ENCODE results near the gene RIMS1.

Gene RIMS1

DNA sequence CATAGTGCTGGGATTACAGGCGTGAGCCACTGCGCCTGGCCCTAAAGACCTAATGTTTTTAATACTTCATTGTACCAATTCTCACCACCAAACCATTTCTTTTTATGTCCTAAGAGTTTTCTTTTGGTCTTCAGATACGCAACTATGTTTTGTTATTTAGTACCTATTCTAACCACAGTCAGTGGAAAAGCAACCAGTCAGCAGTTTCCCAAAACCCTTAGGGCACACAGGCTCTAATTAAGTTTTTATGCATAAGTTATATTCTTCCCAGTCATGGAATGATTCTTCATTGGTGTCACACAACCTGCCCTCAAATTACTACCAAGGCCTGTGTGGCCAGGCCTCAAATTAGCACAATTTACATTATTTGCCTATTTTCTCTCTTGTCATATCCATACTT is 487.8 kb downstream of the RIMS1 start:
- Histone ChIP-seq H4K20me1 (ENCODE audit: low read depth, low read length) (no peaks in the 10 kb centered on the region), H3K27ac (ENCODE audit: low read depth, low read length) (no peak overlapping the region), H2AFZ (ENCODE audit: low read depth, low read length, severe bottlenecking) (no peak overlapping the region), H3K27me3 (ENCODE audit: low read length) (no peaks in the 10 kb centered on the region), H3K4me3 (ENCODE audit: insufficient read depth, low read length, poor library complexity, severe bottlenecking) (no peak overlapping the region), H3K9ac (ENCODE audit: low read length) (no peak overlapping the region), H3K9me3 (ENCODE audit: insufficient read depth, low read length) (no peaks in the 10 kb centered on the region), H3K4me2 (ENCODE audit: low read depth, low read length, poor library complexity, severe bottlenecking) (no peak overlapping the region), H3K36me3 (ENCODE audit: low read length) (no peaks in the 10 kb centered on the region), H3K79me2 (ENCODE audit: insufficient read depth, low read length) (no peaks in the 10 kb centered on the region), H3F3A (ENCODE audit: insufficient read depth) (no peaks in the 10 kb centered on the region), H3K9me2 (replicated peaks; ENCODE audit: insufficient read depth, low read length) (no peaks in the 10 kb centered on the region)
- TF ChIP-seq CTCF (IDR thresholded peaks at IDR 0.05; ENCODE audit: insufficient read depth, low read length, poor library complexity, severe bottlenecking) = no peak
- TF ChIP-seq EZH2phosphoT487 (conservative IDR thresholded peaks at IDR 0.05; ENCODE audit: low read length) = no peak

GRCh38 chr6:72374857-72375256 is 488.5 kb downstream of the RIMS1 start:
- no peaks in the 10 kb centered on the region for H3K27me3 ChIP-seq (ENCODE audit: low read length)
- H3K4me2 ChIP-seq (ENCODE audit: low read depth, low read length, poor library complexity, severe bottlenecking) = no peak overlapping the region
- H3K9ac ChIP-seq (ENCODE audit: low read length) = no peak overlapping the region
- no peaks in the 10 kb centered on the region for H4K20me1 ChIP-seq (ENCODE audit: low read depth, low read length)
- no peaks in the 10 kb centered on the region for H3K79me2 ChIP-seq (ENCODE audit: insufficient read depth, low read length)
- TF ChIP-seq EZH2phosphoT487 (conservative IDR thresholded peaks at IDR 0.05; ENCODE audit: low read length) (no peak), CTCF (IDR thresholded peaks at IDR 0.05; ENCODE audit: insufficient read depth, low read length, poor library complexity, severe bottlenecking) (no peak)
- H3K9me3 ChIP-seq (ENCODE audit: insufficient read depth, low read length) = no peaks in the 10 kb centered on the region
- H3K27ac ChIP-seq (ENCODE audit: low read depth, low read length) = no peak overlapping the region
- no peak overlapping the region for H3K4me3 ChIP-seq (ENCODE audit: insufficient read depth, low read length, poor library complexity, severe bottlenecking)
- H3F3A ChIP-seq (ENCODE audit: insufficient read depth) = no peaks in the 10 kb centered on the region
- no peak overlapping the region for H2AFZ ChIP-seq (ENCODE audit: low read depth, low read length, severe bottlenecking)
- H3K36me3 ChIP-seq (ENCODE audit: low read length) = no peaks in the 10 kb centered on the region
- no peaks in the 10 kb centered on the region for H3K9me2 ChIP-seq (replicated peaks; ENCODE audit: insufficient read depth, low read length)

DNA sequence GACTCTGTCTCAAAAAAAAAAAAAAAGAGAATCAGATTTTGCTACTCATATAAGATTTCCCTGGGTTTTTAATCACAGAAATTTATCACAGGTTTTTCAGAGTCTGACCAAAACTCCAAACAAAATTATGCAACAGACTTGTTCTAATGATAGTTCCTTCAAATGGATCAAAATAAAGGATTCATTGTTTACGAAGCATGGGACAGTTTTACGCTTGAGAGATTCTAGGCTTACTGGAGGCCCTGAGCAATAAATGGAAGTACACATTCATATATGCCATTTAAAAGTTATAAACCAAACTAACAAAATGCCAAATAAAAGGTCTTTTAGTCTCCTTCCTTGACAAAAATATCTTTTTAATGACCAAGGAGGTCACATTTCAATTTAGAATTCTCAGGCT is 490.4 kb downstream of the RIMS1 start:
- H3K9ac ChIP-seq (ENCODE audit: low read length) = no peak overlapping the region
- no peaks in the 10 kb centered on the region for H3K36me3 ChIP-seq (ENCODE audit: low read length)
- H3K9me2 ChIP-seq (replicated peaks; ENCODE audit: insufficient read depth, low read length) = no peaks in the 10 kb centered on the region
- no peak overlapping the region for H3K27ac ChIP-seq (ENCODE audit: low read depth, low read length)
- no peak overlapping the region for H3K4me3 ChIP-seq (ENCODE audit: insufficient read depth, low read length, poor library complexity, severe bottlenecking)
- no peaks in the 10 kb centered on the region for H3K27me3 ChIP-seq (ENCODE audit: low read length)
- no peaks in the 10 kb centered on the region for H3K9me3 ChIP-seq (ENCODE audit: insufficient read depth, low read length)
- no peaks in the 10 kb centered on the region for H3F3A ChIP-seq (ENCODE audit: insufficient read depth)
- TF ChIP-seq EZH2phosphoT487 (conservative IDR thresholded peaks at IDR 0.05; ENCODE audit: low read length) = no peak
- no peak for TF ChIP-seq CTCF (IDR thresholded peaks at IDR 0.05; ENCODE audit: insufficient read depth, low read length, poor library complexity, severe bottlenecking)
- H2AFZ ChIP-seq (ENCODE audit: low read depth, low read length, severe bottlenecking) = no peak overlapping the region
- H3K79me2 ChIP-seq (ENCODE audit: insufficient read depth, low read length) = no peaks in the 10 kb centered on the region
- no peaks in the 10 kb centered on the region for H4K20me1 ChIP-seq (ENCODE audit: low read depth, low read length)
- no peak overlapping the region for H3K4me2 ChIP-seq (ENCODE audit: low read depth, low read length, poor library complexity, severe bottlenecking)

GRCh38 chr6:72381076-72381475 is 494.7 kb downstream of the RIMS1 start:
- Histone ChIP-seq H3K9ac (ENCODE audit: low read length) (no peak overlapping the region), H3K4me3 (ENCODE audit: insufficient read depth, low read length, poor library complexity, severe bottlenecking) (no peak overlapping the region)

More at GRCh38 chr6:72381076-72381475, 494.7 kb downstream of the RIMS1 start:
- Histone ChIP-seq H3F3A (ENCODE audit: insufficient read depth) (no peaks in the 10 kb centered on the region), H2AFZ (ENCODE audit: low read depth, low read length, severe bottlenecking) (no peak overlapping the region), H3K36me3 (ENCODE audit: low read length) (no peaks in the 10 kb centered on the region), H4K20me1 (ENCODE audit: low read depth, low read length) (no peaks in the 10 kb centered on the region), H3K4me2 (ENCODE audit: low read depth, low read length, poor library complexity, severe bottlenecking) (no peak overlapping the region), H3K27me3 (ENCODE audit: low read length) (no peaks in the 10 kb centered on the region), H3K79me2 (ENCODE audit: insufficient read depth, low read length) (no peaks in the 10 kb centered on the region), H3K9me3 (ENCODE audit: insufficient read depth, low read length) (no peaks in the 10 kb centered on the region), H3K27ac (ENCODE audit: low read depth, low read length) (no peak overlapping the region), H3K9me2 (replicated peaks; ENCODE audit: insufficient read depth, low read length) (no peaks in the 10 kb centered on the region)
- TF ChIP-seq EZH2phosphoT487 (conservative IDR thresholded peaks at IDR 0.05; ENCODE audit: low read length) (no peak), CTCF (IDR thresholded peaks at IDR 0.05; ENCODE audit: insufficient read depth, low read length, poor library complexity, severe bottlenecking) (no peak)

Data from SU-DHL-6 (cell line).